Neuronal stem cell (in vitro differentiated cells): Measurements from ENCODE around the gene SRBD1. TPM values are rescaled to one million over a fixed set of nuclear protein-coding genes. Genes with fewer than 3 reads are reported as not detected.

ENCODE experiments used
- DNase-seq: peaks from one replicate; pipeline ENCODE4 v3.0.0-alpha.2; 2013; ENCODE audit warnings: low spot score
- H2AFZ ChIP-seq: one replicate; pipeline ENCODE4 v1.6.1; 2013; ENCODE audit warnings: mild to moderate bottlenecking, low read length, inconsistent platforms
- H2AK5ac ChIP-seq: 2 replicates; pipeline ENCODE4 v1.6.1; 2013; ENCODE audit warnings: low read depth, mild to moderate bottlenecking, inconsistent platforms, low read length, moderate library complexity, mixed read lengths
- H2BK120ac ChIP-seq: 2 replicates; pipeline ENCODE4 v1.6.1; 2013; ENCODE audit warnings: low read depth, mild to moderate bottlenecking, inconsistent platforms, low read length, moderate library complexity, mixed read lengths
- H2BK12ac ChIP-seq: one replicate; pipeline ENCODE4 v1.6.1; 2013; ENCODE audit warnings: low read length, inconsistent platforms
- H2BK15ac ChIP-seq: 2 replicates; pipeline ENCODE4 v1.6.1; 2013; ENCODE audit warnings: mild to moderate bottlenecking, low read length, inconsistent platforms, mixed read lengths
- H2BK5ac ChIP-seq: one replicate; pipeline ENCODE4 v1.6.1; 2013; ENCODE audit warnings: inconsistent platforms, mild to moderate bottlenecking, low read length, moderate library complexity
- H3K14ac ChIP-seq: one replicate; pipeline ENCODE4 v1.6.1; 2013; ENCODE audit warnings: low read length, inconsistent platforms
- H3K18ac ChIP-seq: 2 replicates; pipeline ENCODE4 v1.6.1; 2013; ENCODE audit warnings: low read length, inconsistent platforms
- H3K23ac ChIP-seq: 2 replicates; pipeline ENCODE4 v1.6.1; 2013; ENCODE audit warnings: low read depth, mild to moderate bottlenecking, mixed read lengths, low read length, inconsistent platforms; ENCODE audit not compliant: poor library complexity
- H3K27ac ChIP-seq: replicated peaks from 3 replicates; pipeline ENCODE4 v1.5.1; 2013; ENCODE audit warnings: low read length, inconsistent platforms
- H3K27me3 ChIP-seq, 3 experiments: 2 replicates each; pipeline ENCODE4 v1.6.1; 2013; ENCODE audit warnings: low read length in 3 of 3, mild to moderate bottlenecking in 2 of 3, inconsistent platforms in 1 of 3, low read depth in 1 of 3, mixed read lengths in 1 of 3, moderate library complexity in 1 of 3; ENCODE audit not compliant: control insufficient read depth in 3 of 3, insufficient read depth in 3 of 3
- H3K36me3 ChIP-seq, 2 donors: replicated peaks in 1 of 2; 2 replicates each; pipeline ENCODE4 v1.6.1; 2013; ENCODE audit warnings: low read length in 2 of 2; ENCODE audit not compliant: control insufficient read depth in 2 of 2, insufficient read depth in 2 of 2
- H3K4ac ChIP-seq: 2 replicates; pipeline ENCODE4 v1.6.1; 2013; ENCODE audit warnings: inconsistent platforms, mild to moderate bottlenecking, low read length, moderate library complexity
- H3K4me1 ChIP-seq, 2 donors: 1 replicate in 1 of 2; 2 replicates in 1 of 2; pipeline ENCODE4 v1.6.1; 2013; ENCODE audit warnings: low read length in 2 of 2, low read depth in 1 of 2; ENCODE audit not compliant: control insufficient read depth in 2 of 2, insufficient read depth in 1 of 2
- H3K4me2 ChIP-seq: one replicate; pipeline ENCODE4 v1.6.1; 2013; ENCODE audit warnings: mild to moderate bottlenecking, low read length, inconsistent platforms; ENCODE audit not compliant: insufficient read depth, poor library complexity, severe bottlenecking
- H3K4me3 ChIP-seq, 2 donors: 2 replicates each; pipeline ENCODE4 v1.5.1; 2013; ENCODE audit warnings: low read length in 2 of 2, mild to moderate bottlenecking in 2 of 2, inconsistent platforms in 1 of 2, moderate library complexity in 1 of 2
- H3K79me1 ChIP-seq: one replicate; pipeline ENCODE4 v1.6.1; 2013; ENCODE audit warnings: low read depth, mild to moderate bottlenecking, inconsistent platforms, low read length, moderate library complexity
- H3K9ac ChIP-seq: one replicate; pipeline ENCODE4 v1.6.1; 2013; ENCODE audit warnings: mild to moderate bottlenecking, low read depth, low read length, inconsistent platforms; ENCODE audit not compliant: poor library complexity
- H3K9me3 ChIP-seq, 2 donors: replicated peaks in 1 of 2; 2 replicates each; pipeline versions ENCODE3 to v1.6.1; 2013; ENCODE audit warnings: low read length in 2 of 2, mild to moderate bottlenecking in 2 of 2, inconsistent platforms in 1 of 2, low read depth in 1 of 2, mixed read lengths in 1 of 2, moderate library complexity in 1 of 2; ENCODE audit not compliant: control insufficient read depth in 2 of 2, insufficient read depth in 1 of 2
- H4K8ac ChIP-seq: one replicate; pipeline ENCODE4 v1.6.1; 2013; ENCODE audit warnings: low read depth, mild to moderate bottlenecking, inconsistent platforms, low read length, moderate library complexity
- H4K91ac ChIP-seq: one replicate; pipeline ENCODE4 v1.6.1; 2013; ENCODE audit warnings: low read length, low read depth, mild to moderate bottlenecking, inconsistent platforms; ENCODE audit not compliant: poor library complexity
- WGBS, 2 donors: extraction: QIAGEN DNeasy Blood & Tissue Kit; methylation state at CpG; one replicate each; pipeline ENCODE4 v1.1.7; 2013; ENCODE audit warnings: missing lambda C conversion rate in 2 of 2, mixed read lengths in 1 of 2; ENCODE audit not compliant: insufficient read length in 2 of 2, insufficient replicate concordance in 1 of 2; ENCODE audit errors: extremely low coverage in 2 of 2; 5-methylcytosine and 5-hydroxymethylcytosine counted together
- polyA plus RNA-seq, 2 experiments: library from polyadenylated mRNA; stranded (reverse); fragments of 200-250 nt; gene quantifications; one replicate each; pipeline ENCODE4 v1.2.3, GENCODE V29; 2013

Gene SRBD1
- 12.1 TPM for polyA plus RNA-seq (2013, experiment 1 of 2)
- polyA plus RNA-seq (2013, experiment 2 of 2): 11.7 TPM

DNA sequence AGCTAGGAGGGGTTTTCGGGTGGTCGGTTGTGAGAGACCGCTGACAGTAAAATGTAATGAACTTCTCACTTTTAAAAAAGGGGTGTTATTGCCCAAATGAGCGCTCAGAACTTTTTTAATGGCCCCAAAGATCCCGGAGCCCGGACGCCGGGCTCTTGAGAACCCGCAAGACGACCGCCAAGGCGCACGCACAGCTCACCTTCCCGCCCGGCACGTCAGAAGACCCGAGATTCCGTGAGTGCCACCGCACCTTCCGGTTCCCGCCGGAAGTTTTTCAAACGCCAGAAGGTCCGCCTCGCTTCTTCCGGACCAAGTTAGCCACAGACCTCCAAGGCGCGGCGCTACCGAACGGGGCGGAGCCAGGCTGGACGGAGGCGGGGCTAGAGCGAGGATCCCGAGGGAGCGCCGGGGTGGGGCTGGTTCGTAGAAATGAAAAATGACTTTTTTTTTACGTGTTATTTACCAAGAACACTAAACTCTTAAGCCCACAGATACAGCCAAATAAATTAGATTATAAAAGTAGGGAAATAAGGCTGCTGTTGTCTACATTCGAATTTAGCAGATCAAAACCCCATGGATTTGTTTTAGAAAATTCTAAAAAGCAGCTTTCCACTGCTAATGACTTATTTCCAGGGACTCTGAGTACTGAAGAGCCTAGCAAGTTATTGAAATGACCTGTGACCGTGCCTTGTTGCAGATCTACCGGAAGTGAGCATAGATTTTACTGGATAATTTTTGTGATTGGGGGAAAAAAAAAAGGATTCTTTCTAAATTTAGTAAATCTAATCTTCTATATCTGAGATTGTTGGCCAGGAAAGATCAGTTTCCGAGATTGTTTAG, at the start of gene SRBD1:
Gene SRBD1 (minus strand): TSS at position 248 of the 840 bp plus-strand sequence. CDS start 5,826 bp downstream, outside the sequence.
- Histone ChIP-seq H3K14ac (no peak within 1 kb of the TSS), H3K9me3 (no peaks in the 10 kb centered on the region), H3K27me3 (no peaks in the 10 kb centered on the region), H3K27ac (peak within 1 kb of the TSS; percentile 39), H3K36me3 (no peaks in the 10 kb centered on the region), H3K4me2 (peak within 1 kb of the TSS; percentile 42), H3K79me1 (no peaks in the 10 kb centered on the region), H3K4me3 (peak within 1 kb of the TSS; percentile 74 to 86), H3K4me1 (peaks cover 0 to 3% of the 10 kb centered on the region in 2 donors), H3K9ac (no peak within 1 kb of the TSS), H4K8ac (no peak within 1 kb of the TSS), H2BK120ac (no peak within 1 kb of the TSS), H2BK12ac (no peak within 1 kb of the TSS), H2AK5ac (no peak within 1 kb of the TSS), H2BK5ac (no peak within 1 kb of the TSS), H3K18ac (no peak within 1 kb of the TSS), H3K4ac (no peak within 1 kb of the TSS), H2BK15ac (no peak within 1 kb of the TSS), H2AFZ (peak within 1 kb of the TSS; percentile 87), H3K23ac (no peak within 1 kb of the TSS), H4K91ac (no peak within 1 kb of the TSS)
- no CpG with 5 or more reads among the region's 44 CpGs for WGBS, 2 donors
- DNase-seq: peak; percentile 83

- Histone ChIP-seq H2AK5ac (no peak overlapping the region), H3K4me1 (peaks cover 13 to 15% of the 10 kb centered on the region in 2 donors), H4K91ac (no peak overlapping the region), H2BK5ac (no peak overlapping the region), H3K27ac (no peak overlapping the region), H3K14ac (no peak overlapping the region), H2AFZ (no peak overlapping the region), H4K8ac (no peak overlapping the region), H2BK12ac (no peak overlapping the region), H3K18ac (no peak overlapping the region), H3K27me3 (peaks cover 0 to 17% (median 6%) of the 10 kb centered on the region in 3 experiments), H2BK120ac (no peak overlapping the region), H3K36me3 (no peaks in the 10 kb centered on the region), H3K4me2 (no peak overlapping the region), H3K79me1 (peaks cover 7% of the 10 kb centered on the region), H3K4me3 (no peak overlapping the region), H3K9ac (no peak overlapping the region), H3K9me3 (no peaks in the 10 kb centered on the region), H2BK15ac (no peak overlapping the region), H3K4ac (no peak overlapping the region), H3K23ac (no peak overlapping the region)
- no peak for DNase-seq
- no CpG with 5 or more reads among the region's 3 CpGs for WGBS, 2 donors
These were observed 43.2 kb upstream of the SRBD1 start for GRCh38 chr2:45654250-45654649.

DNA sequence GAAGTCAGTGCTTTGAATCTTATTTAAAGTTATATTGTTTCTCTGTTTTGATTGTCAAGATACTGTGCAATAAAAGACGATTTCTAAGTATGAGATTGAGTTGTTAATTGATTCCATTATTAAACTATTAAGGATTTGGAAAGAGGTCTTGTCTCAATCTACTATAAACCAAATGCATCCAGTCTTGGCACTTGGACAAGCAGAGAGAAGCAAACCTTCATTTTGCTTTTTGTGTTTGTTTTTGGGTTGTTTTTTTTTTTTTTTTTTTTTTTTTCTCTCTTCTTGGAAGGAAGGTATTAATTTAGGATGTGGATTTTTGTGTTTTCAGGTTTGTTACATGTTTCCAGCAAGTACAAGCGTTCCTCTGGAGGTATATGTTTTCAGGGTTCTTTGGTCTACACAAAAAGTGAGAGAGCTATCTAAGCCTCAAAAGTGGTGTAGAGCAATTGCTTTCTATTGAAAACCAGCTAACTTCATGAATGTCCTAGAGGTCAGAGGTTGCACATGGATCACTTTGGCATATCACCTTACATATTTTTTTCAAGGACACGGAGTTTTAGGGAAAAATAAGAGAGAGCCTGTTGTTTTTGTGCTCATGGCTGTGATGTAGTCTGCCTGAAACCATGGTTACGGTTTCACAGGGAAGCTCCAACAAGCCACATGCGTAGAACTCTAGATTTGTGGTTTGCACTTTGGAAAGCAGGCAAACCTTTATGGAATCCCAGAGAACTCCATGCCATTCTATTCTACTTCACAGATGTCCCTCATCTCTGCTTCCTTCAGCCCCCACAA, 42.3 kb upstream of the SRBD1 start:
- Histone ChIP-seq H2AFZ (peak overlapping the region; percentile 96), H3K27me3 (peaks cover 0 to 25% (median 8%) of the 10 kb centered on the region in 3 experiments)
- WGBS, 2 donors: no CpG with 5 or more reads among the region's 5 CpGs

More for the DNA sequence above, 42.3 kb upstream of the SRBD1 start:
- H3K36me3 ChIP-seq: no peaks in the 10 kb centered on the region
- no peak overlapping the region for H2BK5ac ChIP-seq
- peak overlapping the region in 1 of 2 donors; percentile 70 for H3K4me3 ChIP-seq
- peaks cover 12 to 15% of the 10 kb centered on the region in 2 donors for H3K4me1 ChIP-seq
- H4K91ac ChIP-seq: no peak overlapping the region
- no peak overlapping the region for H3K18ac ChIP-seq
- H3K79me1 ChIP-seq: peaks cover 7% of the 10 kb centered on the region
- H3K23ac ChIP-seq: no peak overlapping the region
- no peak for DNase-seq
- no peak overlapping the region for H2BK12ac ChIP-seq
- H2AK5ac ChIP-seq: no peak overlapping the region
- H3K4ac ChIP-seq: no peak overlapping the region
- no peak overlapping the region for H3K14ac ChIP-seq
- H3K9me3 ChIP-seq: no peaks in the 10 kb centered on the region
- no peak overlapping the region for H3K27ac ChIP-seq
- no peak overlapping the region for H3K4me2 ChIP-seq
- no peak overlapping the region for H2BK15ac ChIP-seq
- no peak overlapping the region for H3K9ac ChIP-seq
- H4K8ac ChIP-seq: no peak overlapping the region
- H2BK120ac ChIP-seq: no peak overlapping the region
